GM18520 (cell line): ENCODE data around the gene ZNF408.

ENCODE experiments used
- ATAC-seq: cut with Tn5 transposase; IDR thresholded peaks from one replicate; pipeline ENCODE4 v1.9.1; 2021; ENCODE audit not compliant: unreplicated experiment

The ZNF408 gene

GRCh38 chr11:46675949-46676348 is 24.9 kb upstream of the ZNF408 start:
- ATAC-seq = no peak

- ATAC-seq = no peak
Observed at GRCh38 chr11:46676436-46677158, 24.2 kb upstream of the ZNF408 start.

GRCh38 chr11:46677169-46677568 is 23.7 kb upstream of the ZNF408 start:
- no peak for ATAC-seq

GRCh38 chr11:46677991-46678740 is 22.7 kb upstream of the ZNF408 start:
- no peak for ATAC-seq

- ATAC-seq = no peak
Observed at GRCh38 chr11:46678741-46679130, 22.1 kb upstream of the ZNF408 start.

- ATAC-seq = no peak
Observed at GRCh38 chr11:46679241-46680163, 21.3 kb upstream of the ZNF408 start.

GRCh38 chr11:46680164-46680760 is 20.6 kb upstream of the ZNF408 start:
- no peak for ATAC-seq

GRCh38 chr11:46680815-46681214 is 20.0 kb upstream of the ZNF408 start:
- no peak for ATAC-seq

- no peak for ATAC-seq
Observed at GRCh38 chr11:46681814-46682213, 19.0 kb upstream of the ZNF408 start.

GRCh38 chr11:46682773-46683752 is 17.8 kb upstream of the ZNF408 start:
- no peak for ATAC-seq

GRCh38 chr11:46684367-46684766 is 16.5 kb upstream of the ZNF408 start:
- ATAC-seq = no peak

- ATAC-seq = no peak
Observed at GRCh38 chr11:46686886-46687795, 13.7 kb upstream of the ZNF408 start.

GRCh38 chr11:46690702-46691101 is 10.1 kb upstream of the ZNF408 start:
- ATAC-seq = no peak

GRCh38 chr11:46692450-46692849 is 8.4 kb upstream of the ZNF408 start:
- no peak for ATAC-seq

- ATAC-seq = no peak
Observed at GRCh38 chr11:46693597-46694012, 7.2 kb upstream of the ZNF408 start.

- no peak for ATAC-seq
Observed at GRCh38 chr11:46694072-46694471, 6.8 kb upstream of the ZNF408 start.

- ATAC-seq = no peak
Observed at GRCh38 chr11:46694607-46695006, 6.2 kb upstream of the ZNF408 start.

GRCh38 chr11:46695345-46696211 is 5.3 kb upstream of the ZNF408 start:
- no peak for ATAC-seq
